GM19452 (cell line): Measurements from ENCODE around the gene PNLIPRP2.

Experiments
- ATAC-seq: cut with Tn5 transposase; IDR thresholded peaks from one replicate; pipeline ENCODE4 v1.9.1; 2021; ENCODE audit not compliant: unreplicated experiment

Gene PNLIPRP2

DNA sequence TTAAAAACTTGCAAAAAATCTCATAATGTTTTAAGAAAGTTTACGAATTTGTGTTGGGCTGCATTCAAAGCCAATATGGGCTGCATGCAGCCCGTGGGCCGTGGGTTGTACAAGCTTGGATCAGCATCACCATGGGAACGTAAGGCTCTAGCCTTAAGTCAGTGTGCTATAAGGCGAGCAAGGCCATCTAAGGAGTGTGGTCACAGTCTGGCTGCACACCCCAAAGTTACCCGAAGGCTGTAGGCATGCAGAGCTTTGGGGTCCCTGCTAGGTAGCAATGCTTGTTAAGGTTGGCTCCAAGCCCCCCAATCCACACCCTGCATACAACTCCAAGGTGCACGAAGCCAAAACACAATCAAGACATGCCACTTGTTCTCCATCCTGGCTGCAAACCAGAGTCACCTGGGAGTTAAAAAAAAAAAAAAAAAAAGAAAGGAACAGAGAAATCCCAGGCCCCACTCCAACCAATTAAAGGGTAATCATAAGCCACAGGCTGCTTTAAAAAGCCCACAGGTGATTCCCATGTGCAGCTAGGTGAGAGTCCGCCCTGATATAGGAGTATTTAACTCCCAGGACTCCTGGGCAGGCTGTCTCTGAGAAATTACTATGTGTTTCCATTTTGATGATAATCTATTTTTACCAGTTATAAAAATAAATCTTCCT lies 8.5 kb upstream of the PNLIPRP2 start:
- no peak for ATAC-seq

DNA sequence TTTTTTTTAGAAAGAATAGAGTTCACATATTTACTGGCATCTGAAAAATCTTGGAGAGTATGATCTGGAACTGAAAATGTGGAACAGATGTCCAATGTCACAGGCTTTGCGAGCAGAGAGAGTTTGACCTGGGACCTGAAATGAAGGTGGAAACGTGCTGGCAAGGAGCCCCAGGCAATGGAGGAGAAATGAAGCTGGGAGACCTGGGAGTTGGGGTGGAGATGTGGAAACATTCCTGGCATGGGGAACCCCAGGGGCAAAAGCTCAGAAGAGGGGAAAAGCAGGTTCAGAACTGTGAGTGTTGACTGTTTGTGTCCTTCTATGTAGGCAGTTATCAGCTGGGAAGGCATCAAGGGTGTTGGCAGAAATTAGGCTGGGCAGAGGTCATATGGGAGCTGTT lies 7.3 kb upstream of the PNLIPRP2 start:
- ATAC-seq, result no peak

DNA sequence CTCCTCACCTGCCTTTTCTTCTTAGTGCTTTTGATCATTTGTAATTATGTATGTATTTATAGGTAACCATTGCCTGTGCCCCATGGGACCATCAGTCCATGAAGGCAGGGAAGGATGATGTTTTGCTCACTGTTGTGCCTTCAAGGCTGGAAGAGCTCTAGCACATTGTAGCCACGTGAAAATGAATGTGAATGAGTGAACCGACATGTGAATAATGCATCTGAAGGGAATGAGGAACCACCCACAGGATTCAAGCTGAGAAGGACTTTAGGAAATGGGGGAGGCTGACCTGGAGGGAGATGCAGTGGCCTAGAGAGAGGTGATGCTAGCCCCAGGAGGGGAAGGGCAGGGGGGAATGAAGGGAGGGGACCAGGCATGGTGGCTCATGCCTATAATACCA lies 6.0 kb upstream of the PNLIPRP2 start:
- no peak for ATAC-seq

DNA sequence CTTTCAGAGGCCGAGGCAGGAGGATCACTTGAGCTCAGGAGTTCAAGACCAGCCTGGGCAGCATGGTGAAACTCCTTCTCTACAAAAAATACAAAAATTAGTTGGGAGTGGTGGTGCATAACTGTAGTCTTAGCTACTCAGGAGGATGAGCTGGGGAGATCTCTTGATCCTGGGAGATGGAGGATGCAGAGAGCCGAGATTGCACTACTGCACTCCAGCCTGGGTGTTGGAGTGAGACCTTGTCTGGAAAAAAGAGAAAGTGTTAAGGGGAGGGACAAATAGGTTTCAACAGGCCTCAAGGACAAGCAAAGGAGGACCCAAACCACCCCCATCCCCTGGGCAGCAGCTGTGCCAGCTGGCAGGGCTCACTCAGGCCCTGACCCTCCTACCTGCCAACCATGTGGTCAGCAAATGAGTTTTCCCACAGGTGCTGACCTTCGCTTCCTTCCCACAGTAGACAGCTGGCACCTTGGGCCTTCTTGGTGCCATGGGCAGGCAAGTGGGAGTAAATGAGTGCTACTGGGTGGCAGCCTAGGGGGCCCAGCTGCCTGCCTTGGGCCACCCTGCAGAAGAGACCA lies 5.5 kb upstream of the PNLIPRP2 start:
- ATAC-seq, result no peak

- ATAC-seq, result no peak
Observed at GRCh38 chr10:116621476-116621875, 723 bp downstream of the PNLIPRP2 start.

DNA sequence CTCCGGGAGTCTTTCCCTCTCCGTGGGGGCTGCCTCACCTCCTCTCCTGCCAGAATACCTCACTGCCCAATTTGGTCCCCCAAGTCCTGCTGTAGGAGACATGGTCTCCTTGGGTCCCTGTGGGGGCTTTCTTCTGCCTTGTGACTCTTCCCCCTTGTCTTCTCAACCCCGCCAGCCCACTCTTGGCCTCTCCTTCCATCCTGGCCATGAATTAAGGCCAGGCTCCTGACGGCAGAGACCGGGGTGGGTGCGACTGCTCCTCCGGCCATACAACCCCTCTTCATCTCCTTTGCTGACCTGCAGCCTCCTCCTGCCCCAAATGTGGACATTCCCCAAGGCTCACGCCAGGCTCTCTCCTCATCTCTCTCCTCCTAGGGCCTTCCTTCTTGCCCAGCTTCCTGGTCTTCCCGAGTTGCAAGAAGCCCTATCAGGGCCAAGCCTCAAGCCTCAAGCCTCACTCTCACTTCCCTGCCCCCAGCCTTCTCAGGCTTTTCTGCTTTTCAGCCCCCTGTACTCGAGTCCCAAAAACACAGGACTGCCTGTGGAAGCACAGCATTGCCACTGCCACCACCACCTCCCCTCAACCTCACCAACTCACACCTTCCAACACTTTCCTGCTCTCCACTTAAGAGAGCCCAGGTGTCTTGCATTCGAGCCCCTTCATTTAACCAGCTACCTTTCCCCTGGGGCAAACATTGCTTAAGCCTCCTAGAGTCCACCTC lies 1.3 kb downstream of the PNLIPRP2 start:
- ATAC-seq, result no peak

DNA sequence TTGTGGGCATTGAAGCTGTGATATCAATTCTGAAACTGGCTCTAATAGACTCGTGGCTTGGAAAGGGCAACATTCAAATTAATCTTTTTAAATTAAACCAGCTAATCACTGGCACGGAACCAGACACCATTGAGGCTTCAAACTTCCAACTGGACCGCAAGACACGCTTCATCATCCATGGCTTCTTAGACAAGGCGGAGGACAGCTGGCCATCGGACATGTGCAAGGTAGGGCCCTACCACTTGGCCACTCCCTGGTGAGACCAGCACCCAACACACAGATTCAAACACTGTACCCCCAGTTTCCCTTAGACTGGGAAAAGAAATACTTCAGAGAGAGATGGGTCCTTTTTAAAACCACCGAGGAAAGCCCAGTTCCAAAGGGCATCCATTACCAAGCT lies 5.1 kb downstream of the PNLIPRP2 start:
- ATAC-seq, result no peak

DNA sequence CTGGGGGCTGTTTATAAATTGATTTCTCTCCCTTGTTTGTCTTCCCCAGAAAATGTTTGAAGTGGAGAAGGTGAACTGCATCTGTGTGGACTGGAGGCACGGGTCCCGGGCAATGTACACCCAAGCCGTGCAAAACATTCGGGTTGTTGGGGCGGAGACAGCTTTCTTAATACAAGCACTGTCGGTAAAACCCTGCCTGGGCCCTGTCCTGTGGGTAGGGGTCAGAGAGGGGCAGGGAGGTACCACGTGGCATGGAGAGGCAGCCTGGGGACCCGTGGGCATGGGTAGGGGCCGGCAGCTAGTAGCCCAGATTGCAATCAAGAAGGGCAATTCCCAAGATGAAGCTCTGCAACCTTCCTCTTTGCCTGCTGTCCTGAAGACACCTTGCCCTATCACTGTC lies 6.1 kb downstream of the PNLIPRP2 start:
- ATAC-seq, result no peak

GRCh38 chr10:116627386-116627933 lies 6.7 kb downstream of the PNLIPRP2 start:
- no peak for ATAC-seq

- no peak for ATAC-seq
Observed at GRCh38 chr10:116629340-116629739, 8.6 kb downstream of the PNLIPRP2 start.

DNA sequence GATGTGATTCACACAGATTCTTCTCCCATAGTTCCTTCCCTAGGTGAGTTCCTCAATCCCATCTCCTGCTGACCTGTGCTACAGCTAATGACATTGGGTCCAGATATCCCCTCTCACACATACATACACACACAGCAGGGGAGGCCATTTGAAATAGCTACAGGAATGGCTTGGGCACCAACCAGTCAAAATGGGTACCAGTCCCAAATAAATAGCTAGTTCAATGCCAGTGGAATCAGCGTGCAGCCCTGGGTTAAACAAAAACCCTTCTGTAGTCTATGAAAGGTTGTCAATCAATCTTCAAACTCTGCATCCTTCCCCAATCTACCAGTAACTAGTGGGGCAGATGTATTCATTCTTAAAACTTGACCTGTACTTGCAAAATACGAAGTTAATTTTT lies 9.3 kb downstream of the PNLIPRP2 start:
- no peak for ATAC-seq

DNA sequence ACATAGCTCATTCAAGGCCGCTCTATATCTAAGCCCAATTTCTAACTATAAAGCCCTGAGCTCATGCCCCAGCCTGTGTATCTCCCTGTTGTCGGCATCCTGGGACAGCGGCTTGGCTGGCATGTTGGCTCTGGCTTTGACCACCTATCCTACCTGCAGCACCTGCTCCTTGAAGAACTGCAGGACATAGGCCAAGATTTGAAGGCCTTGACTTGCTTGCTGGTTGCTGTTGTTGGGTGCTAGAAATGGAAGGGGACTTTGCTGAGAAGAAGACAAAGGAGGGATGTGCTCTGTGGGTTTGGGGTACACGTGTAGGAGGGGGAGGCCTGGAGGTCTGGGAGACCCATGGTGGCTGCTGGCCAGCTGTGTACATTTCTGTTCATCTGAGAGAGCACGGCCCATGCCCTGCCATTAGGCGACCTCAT lies 11.1 kb downstream of the PNLIPRP2 start:
- ATAC-seq, result no peak

- ATAC-seq, result no peak
Observed at GRCh38 chr10:116632596-116633215, 12.0 kb downstream of the PNLIPRP2 start.

- ATAC-seq, result no peak
Observed at GRCh38 chr10:116633216-116633600, 12.5 kb downstream of the PNLIPRP2 start.

- ATAC-seq, result no peak
Observed at GRCh38 chr10:116634126-116634975, 13.6 kb downstream of the PNLIPRP2 start.

DNA sequence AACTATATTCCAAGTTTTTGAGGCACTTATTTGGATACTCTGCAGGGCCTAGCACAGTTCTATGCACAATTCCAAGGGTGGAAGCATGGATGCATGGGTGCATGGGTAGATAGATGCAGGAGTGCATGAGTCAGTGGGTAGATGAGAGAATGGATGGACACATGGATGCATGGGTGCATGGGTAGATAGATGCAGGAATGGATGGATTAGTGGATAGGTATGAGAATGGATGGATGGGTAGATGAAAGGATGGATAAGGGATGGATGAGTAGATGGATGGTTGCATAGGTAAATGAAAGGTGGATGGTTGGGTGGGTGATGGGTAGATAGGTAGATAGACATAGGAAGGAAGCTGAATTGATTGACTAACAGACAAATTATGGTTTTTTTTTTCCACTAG lies 15.6 kb downstream of the PNLIPRP2 start:
- ATAC-seq, result no peak

DNA sequence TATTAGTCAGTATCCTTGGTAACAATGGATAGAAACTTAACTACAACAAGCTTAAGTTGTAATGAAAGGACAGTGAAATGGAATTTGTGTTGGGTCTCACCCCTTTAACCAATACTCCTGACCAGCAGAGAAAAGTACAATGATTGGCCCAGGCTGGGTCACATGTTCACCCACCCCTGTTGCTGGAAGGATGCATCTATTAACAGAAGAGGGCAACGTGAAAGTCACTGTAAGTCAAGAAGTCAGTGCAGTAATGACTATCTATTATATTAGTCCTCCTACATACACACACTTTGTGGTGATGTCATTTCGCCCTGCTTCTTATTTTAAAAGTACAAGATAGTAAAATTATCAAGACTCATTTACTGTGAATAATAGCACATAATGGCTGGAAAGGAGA lies 16.2 kb downstream of the PNLIPRP2 start:
- ATAC-seq, result no peak

- no peak for ATAC-seq
Observed at GRCh38 chr10:116637830-116638229, 17.1 kb downstream of the PNLIPRP2 start.

DNA sequence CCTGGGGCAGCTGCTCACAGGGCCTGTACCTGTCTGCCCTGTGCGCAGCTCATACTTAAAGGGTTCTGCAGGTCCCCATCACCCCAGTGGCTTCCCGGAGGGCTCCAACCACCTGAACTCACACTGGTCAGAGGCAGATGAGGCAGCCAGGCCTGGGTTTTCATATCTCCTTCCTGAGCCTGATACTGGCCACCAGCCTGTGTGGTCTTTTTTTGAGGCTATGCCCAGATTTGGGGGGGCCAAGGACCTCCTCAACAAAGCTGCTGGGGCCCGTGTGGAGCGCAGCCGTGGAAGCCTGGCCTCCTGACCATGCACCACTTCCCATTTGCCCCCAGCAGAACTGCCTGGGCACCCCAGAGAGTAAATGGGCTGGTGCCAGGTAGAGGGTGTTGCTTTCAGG lies 25.7 kb downstream of the PNLIPRP2 start:
- ATAC-seq, result no peak

DNA sequence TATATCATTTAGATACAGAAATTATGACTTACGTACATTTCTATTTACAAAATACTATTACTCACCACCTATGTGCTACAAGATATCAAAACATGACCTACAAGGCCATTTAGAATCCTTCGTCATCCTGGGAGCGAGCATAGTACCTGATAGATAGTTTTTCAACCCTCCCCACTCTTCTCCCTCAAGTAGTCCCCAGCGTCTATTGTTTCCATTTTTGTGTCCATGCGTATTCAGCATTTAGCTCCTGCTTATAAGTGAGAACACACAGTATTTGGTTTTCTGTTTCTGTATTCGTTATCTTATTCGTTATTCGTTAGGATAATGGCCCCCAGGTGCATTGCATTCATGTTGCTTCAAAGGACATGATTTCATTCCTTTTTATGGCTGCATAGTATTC lies 28.1 kb downstream of the PNLIPRP2 start:
- ATAC-seq, result no peak

GRCh38 chr10:116653885-116654284 lies 33.1 kb downstream of the PNLIPRP2 start:
- no peak for ATAC-seq
